GM23248 (cell line): ENCODE results near the gene PLAAT2. TPM values are rescaled to one million over a fixed set of nuclear protein-coding genes. Genes with fewer than 3 reads are reported as not detected.

Experiments used
- DNase-seq: peaks from one replicate; pipeline ENCODE4 v3.0.0-alpha.2; 2015
- H2AFZ ChIP-seq: fragments of 200-600 bp; sonication (generic); 2 replicates; pipeline ENCODE4 v1.6.1; 2016; ENCODE audit warnings: antibody characterized with exemption
- H3F3A ChIP-seq: fragments of 200-600 bp; sonication (generic); 2 replicates; pipeline ENCODE4 v1.6.1; 2016; ENCODE audit warnings: mild to moderate bottlenecking, antibody characterized with exemption, mixed run types; ENCODE audit not compliant: insufficient read depth
- H3K27ac ChIP-seq: fragments of 200-600 bp; sonication (generic); 2 replicates; pipeline ENCODE4 v1.5.1; 2016; ENCODE audit warnings: mild to moderate bottlenecking
- H3K27me3 ChIP-seq: fragments of 200-600 bp; sonication (generic); replicated peaks from 2 replicates; pipeline ENCODE4 v1.6.1; 2016; ENCODE audit warnings: mild to moderate bottlenecking; ENCODE audit not compliant: insufficient read depth
- H3K36me3 ChIP-seq: fragments of 200-600 bp; sonication (generic); 2 replicates; pipeline ENCODE4 v1.6.1; 2016; ENCODE audit warnings: low read depth, mild to moderate bottlenecking
- H3K4me1 ChIP-seq: fragments of 200-600 bp; sonication (generic); 2 replicates; pipeline ENCODE4 v1.6.1; 2016; ENCODE audit warnings: mild to moderate bottlenecking; ENCODE audit not compliant: insufficient read depth
- H3K4me2 ChIP-seq: fragments of 200-600 bp; sonication (generic); one replicate; pipeline ENCODE4 v1.6.1; 2016; ENCODE audit warnings: mild to moderate bottlenecking; ENCODE audit not compliant: unreplicated experiment
- H3K4me3 ChIP-seq: fragments of 200-600 bp; sonication (generic); 2 replicates; pipeline ENCODE4 v1.5.1; 2016; ENCODE audit warnings: mild to moderate bottlenecking
- H3K79me2 ChIP-seq: fragments of 200-600 bp; sonication (generic); 2 replicates; pipeline ENCODE4 v1.6.1; 2016; ENCODE audit warnings: mild to moderate bottlenecking; ENCODE audit not compliant: insufficient read depth
- H3K9ac ChIP-seq: fragments of 200-600 bp; sonication (generic); 2 replicates; pipeline ENCODE4 v1.6.1; 2016; ENCODE audit warnings: mild to moderate bottlenecking
- H3K9me2 ChIP-seq: fragments of 200-600 bp; sonication (generic); 2 replicates; pipeline ENCODE4 v1.6.1; 2016; ENCODE audit warnings: mixed run types, mild to moderate bottlenecking, moderate library complexity; ENCODE audit not compliant: insufficient read depth
- H3K9me3 ChIP-seq: fragments of 200-600 bp; sonication (generic); one replicate; pipeline ENCODE4 v1.6.1; 2017; ENCODE audit warnings: low read depth
- H4K20me1 ChIP-seq: fragments of 200-600 bp; sonication (generic); 2 replicates; pipeline ENCODE4 v1.6.0; 2016; ENCODE audit not compliant: insufficient read depth
- EZH2 ChIP-seq: fragments of 200-600 bp; sonication (generic); IDR thresholded peaks from 2 replicates; pipeline ENCODE4 v1.6.1; 2018; ENCODE audit warnings: antibody characterized with exemption, mild to moderate bottlenecking; ENCODE audit not compliant: insufficient read depth, poor library complexity, severe bottlenecking
- EZH2phosphoT487 ChIP-seq: fragments of 200-600 bp; sonication (generic); IDR thresholded peaks from 2 replicates; pipeline ENCODE4 v1.6.1; 2018; ENCODE audit warnings: antibody characterized with exemption, moderate library complexity, mild to moderate bottlenecking, low read depth; ENCODE audit not compliant: insufficient read depth
- WGBS, 2 experiments: methylation state at CpG; one replicate each; pipeline ENCODE4 v1.1.6; 2015 to 2017; ENCODE audit warnings: low lambda C conversion rate in 2 of 2, low coverage in 1 of 2; ENCODE audit errors: missing lambda C conversion rate in 2 of 2; 5-methylcytosine and 5-hydroxymethylcytosine counted together
- in situ Hi-C: fragments of 300-500 bp; cut with MboI; formaldehyde crosslinking; loops from 2 replicates; pipeline ENCODE4 v1.15.0; 2020
- polyA plus RNA-seq: library from polyadenylated mRNA; unstranded; fragments of >200 nt; fragmentation: Nextera tagmentation; extraction: Ambion mirVana; gene quantifications from 2 replicates; pipeline ENCODE4 v1.2.1, GENCODE V29; 2016
- total RNA-seq: library from RNA; depleted of rRNA; stranded (reverse); fragments of >200 nt; shearing (Covaris generic); gene quantifications from 2 replicates; pipeline ENCODE4 v1.2.3, GENCODE V29; 2014

PLAAT2 gene
- total and polyA plus RNA-seq, 2 experiments from 2014 or later = not detected

GRCh38 chr11:63518548-63518947 is 44.6 kb downstream of the PLAAT2 start:
- H3K4me1 ChIP-seq = 0 out of 2 replicates have a peak, but pooled peaks cover 5% of the 10 kb centered on the region
- TF ChIP-seq EZH2phosphoT487 = no peak
- no peak for TF ChIP-seq EZH2
- no peak overlapping the region for H2AFZ ChIP-seq
- no peaks in the 10 kb centered on the region for H3K9me2 ChIP-seq
- WGBS, 2 experiments = 3 to 10% methylated on average over 1 of the region's 1 CpG
- no peaks in the 10 kb centered on the region for H3K9me3 ChIP-seq
- no peaks in the 10 kb centered on the region for H3K79me2 ChIP-seq
- no peak overlapping the region for H3K4me2 ChIP-seq
- no peaks in the 10 kb centered on the region for H4K20me1 ChIP-seq
- H3K36me3 ChIP-seq = no peaks in the 10 kb centered on the region
- DNase-seq = peak; percentile 23
- in situ Hi-C loops = no loop called here
- no peaks in the 10 kb centered on the region for H3F3A ChIP-seq
- no peak overlapping the region for H3K4me3 ChIP-seq
- H3K27me3 ChIP-seq = no peaks in the 10 kb centered on the region
- no peak overlapping the region for H3K9ac ChIP-seq
- H3K27ac ChIP-seq = no peak overlapping the region

DNA sequence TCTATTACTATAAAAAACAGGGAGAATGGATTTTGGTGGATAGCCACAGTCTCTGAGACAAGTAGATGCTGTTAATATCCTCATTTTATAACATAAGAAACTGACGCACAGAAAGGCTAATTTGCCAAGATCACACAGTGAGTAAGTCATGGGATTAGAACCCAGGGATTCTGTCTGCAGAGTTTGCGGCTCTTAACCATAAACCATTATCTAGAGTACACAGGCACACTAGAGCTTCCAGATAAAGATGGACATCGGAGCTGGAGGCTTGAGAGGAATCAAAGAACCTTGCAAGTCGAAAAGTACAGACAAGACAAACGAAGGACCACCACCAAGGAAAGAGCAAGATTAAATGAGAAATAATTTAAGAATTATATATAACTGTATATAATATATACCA is 46.0 kb downstream of the PLAAT2 start:
- no peaks in the 10 kb centered on the region for H3K27me3 ChIP-seq
- H3F3A ChIP-seq = no peaks in the 10 kb centered on the region
- H3K4me3 ChIP-seq = no peak overlapping the region
- no peaks in the 10 kb centered on the region for H3K36me3 ChIP-seq
- H3K9me3 ChIP-seq = no peaks in the 10 kb centered on the region
- WGBS, 2 experiments = 73 to 81% methylated on average over 5 of the region's 5 CpGs
- no peaks in the 10 kb centered on the region for H4K20me1 ChIP-seq
- 0 out of 2 replicates have a peak, but pooled peaks cover 5% of the 10 kb centered on the region for H3K4me1 ChIP-seq
- H3K9ac ChIP-seq = no peak overlapping the region
- H3K79me2 ChIP-seq = no peaks in the 10 kb centered on the region
- no peak overlapping the region for H2AFZ ChIP-seq
- H3K4me2 ChIP-seq = no peak overlapping the region
- no peak for DNase-seq
- no peak for TF ChIP-seq EZH2
- TF ChIP-seq EZH2phosphoT487 = no peak
- no peaks in the 10 kb centered on the region for H3K9me2 ChIP-seq
- in situ Hi-C loops = no loop called here
- no peak overlapping the region for H3K27ac ChIP-seq

- H3K27ac ChIP-seq = no peak overlapping the region
Measured at GRCh38 chr11:63516109-63516508, 47.1 kb downstream of the PLAAT2 start.

GRCh38 chr11:63512816-63513215 is 50.4 kb downstream of the PLAAT2 start:
- 67 to 74% methylated on average over 7 of the region's 7 CpGs for WGBS, 2 experiments
- H3F3A ChIP-seq = no peaks in the 10 kb centered on the region
- no peak for DNase-seq
- in situ Hi-C loops = no loop called here
- no peak for TF ChIP-seq EZH2phosphoT487
- TF ChIP-seq EZH2 = no peak
- no peak overlapping the region for H3K9ac ChIP-seq
- H3K79me2 ChIP-seq = no peaks in the 10 kb centered on the region
- H3K4me3 ChIP-seq = no peak overlapping the region
- H3K9me3 ChIP-seq = no peaks in the 10 kb centered on the region
- H2AFZ ChIP-seq = no peak overlapping the region
- H4K20me1 ChIP-seq = no peaks in the 10 kb centered on the region
- no peaks in the 10 kb centered on the region for H3K9me2 ChIP-seq
- no peaks in the 10 kb centered on the region for H3K27me3 ChIP-seq
- H3K4me2 ChIP-seq = no peak overlapping the region
- no peaks in the 10 kb centered on the region for H3K4me1 ChIP-seq
- H3K36me3 ChIP-seq = no peaks in the 10 kb centered on the region
- H3K27ac ChIP-seq = no peak overlapping the region

More at GRCh38 chr11:63516109-63516508, 47.1 kb downstream of the PLAAT2 start:
- Histone ChIP-seq H3K4me2 (no peak overlapping the region), H3K9ac (no peak overlapping the region), H2AFZ (no peak overlapping the region), H3K79me2 (no peaks in the 10 kb centered on the region), H3K4me3 (no peak overlapping the region), H3K4me1 (0 out of 2 replicates have a peak, but pooled peaks cover 5% of the 10 kb centered on the region), H3K9me3 (no peaks in the 10 kb centered on the region), H4K20me1 (no peaks in the 10 kb centered on the region), H3K9me2 (no peaks in the 10 kb centered on the region), H3F3A (no peaks in the 10 kb centered on the region), H3K27me3 (no peaks in the 10 kb centered on the region), H3K36me3 (no peaks in the 10 kb centered on the region)
- whole genome bisulfite sequencing, 2 experiments = 73 to 79% methylated on average over 6 of the region's 6 CpGs
- in situ Hi-C loops = no loop called here
- DNase-seq = no peak
- TF ChIP-seq EZH2 (no peak), EZH2phosphoT487 (no peak)
